ENCODE measurements around the gene LRIF1. TPM values are rescaled to one million over a fixed set of nuclear protein-coding genes. Genes with fewer than 3 reads are reported as not detected.

Gene LRIF1
- total RNA-seq, 1 donor from 2014 or later: 19.9 TPM

DNA sequence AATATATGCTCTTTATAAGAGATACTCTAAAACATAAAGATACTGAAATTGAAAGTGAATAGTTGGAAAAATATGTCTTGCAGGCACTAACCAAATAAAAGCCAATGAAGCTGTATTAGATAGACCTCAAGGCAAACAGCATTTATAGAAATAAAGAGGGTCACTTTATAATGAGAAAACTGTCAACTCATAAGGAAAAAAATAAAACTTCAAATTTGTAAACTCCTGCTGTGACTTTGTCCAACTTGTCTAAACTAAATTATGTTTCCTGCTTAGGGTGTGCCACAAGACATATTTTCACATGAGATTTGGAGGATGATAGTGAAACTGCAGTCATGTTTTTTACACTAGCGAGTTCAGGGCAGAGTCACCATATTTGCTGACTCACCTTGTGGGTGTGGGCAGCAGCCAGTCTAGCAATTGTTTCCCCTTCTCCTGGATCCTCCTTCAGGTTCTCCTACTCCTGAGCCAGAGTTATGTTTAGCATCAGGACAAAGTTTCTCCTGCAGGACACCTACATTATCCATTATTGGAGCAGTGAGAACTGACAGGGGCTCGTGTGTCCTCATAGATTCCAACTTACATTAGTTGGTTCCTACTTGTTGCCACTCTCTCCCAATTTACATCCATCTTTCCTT, 46.9 kb downstream of the LRIF1 start:
- no peak for DNase-seq (ENCODE audit: low spot score)

DNA sequence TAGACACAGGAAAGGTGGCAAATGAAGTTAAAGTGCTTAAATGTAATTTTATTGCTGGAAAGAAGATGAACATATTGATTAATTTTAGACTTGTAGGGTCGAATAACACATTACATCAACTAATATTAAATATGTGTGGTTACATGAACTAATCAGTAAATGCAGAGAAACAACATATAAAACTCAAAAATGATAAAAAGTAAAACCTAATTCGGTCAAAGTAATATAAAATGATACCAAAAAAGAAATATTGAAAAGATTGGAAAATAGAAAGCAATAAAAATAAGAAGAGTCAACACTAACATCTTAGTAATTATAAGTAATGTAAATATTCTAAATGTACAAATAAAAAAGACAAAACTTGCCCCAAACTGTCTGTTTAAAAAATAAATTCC, 47.5 kb downstream of the LRIF1 start:
- no peak for DNase-seq (ENCODE audit: low spot score)
- Mint-ChIP-seq H3K27me3 (ENCODE audit: unreplicated experiment) (no peaks in the 10 kb centered on the region), H3K9me3 (ENCODE audit: unreplicated experiment) (no peaks in the 10 kb centered on the region), H3K27ac (ENCODE audit: unreplicated experiment) (no peak overlapping the region), H3K4me1 (ENCODE audit: unreplicated experiment) (no peaks in the 10 kb centered on the region), H3K4me3 (ENCODE audit: unreplicated experiment) (no peak overlapping the region), H3K36me3 (ENCODE audit: low read depth, unreplicated experiment) (no peaks in the 10 kb centered on the region)
- TF ChIP-seq, protein P1, sequence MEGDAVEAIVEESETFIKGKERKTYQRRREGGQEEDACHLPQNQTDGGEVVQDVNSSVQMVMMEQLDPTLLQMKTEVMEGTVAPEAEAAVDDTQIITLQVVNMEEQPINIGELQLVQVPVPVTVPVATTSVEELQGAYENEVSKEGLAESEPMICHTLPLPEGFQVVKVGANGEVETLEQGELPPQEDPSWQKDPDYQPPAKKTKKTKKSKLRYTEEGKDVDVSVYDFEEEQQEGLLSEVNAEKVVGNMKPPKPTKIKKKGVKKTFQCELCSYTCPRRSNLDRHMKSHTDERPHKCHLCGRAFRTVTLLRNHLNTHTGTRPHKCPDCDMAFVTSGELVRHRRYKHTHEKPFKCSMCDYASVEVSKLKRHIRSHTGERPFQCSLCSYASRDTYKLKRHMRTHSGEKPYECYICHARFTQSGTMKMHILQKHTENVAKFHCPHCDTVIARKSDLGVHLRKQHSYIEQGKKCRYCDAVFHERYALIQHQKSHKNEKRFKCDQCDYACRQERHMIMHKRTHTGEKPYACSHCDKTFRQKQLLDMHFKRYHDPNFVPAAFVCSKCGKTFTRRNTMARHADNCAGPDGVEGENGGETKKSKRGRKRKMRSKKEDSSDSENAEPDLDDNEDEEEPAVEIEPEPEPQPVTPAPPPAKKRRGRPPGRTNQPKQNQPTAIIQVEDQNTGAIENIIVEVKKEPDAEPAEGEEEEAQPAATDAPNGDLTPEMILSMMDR (IDR thresholded peaks at IDR 0.05; ENCODE audit: unreplicated experiment): no peak

More for the DNA sequence above, 46.9 kb downstream of the LRIF1 start:
- H3K4me3 Mint-ChIP-seq (ENCODE audit: unreplicated experiment): no peak overlapping the region
- H3K4me1 Mint-ChIP-seq (ENCODE audit: unreplicated experiment): no peaks in the 10 kb centered on the region
- H3K9me3 Mint-ChIP-seq (ENCODE audit: unreplicated experiment): no peaks in the 10 kb centered on the region
- TF ChIP-seq, protein P1 (IDR thresholded peaks at IDR 0.05; ENCODE audit: unreplicated experiment): no peak
- H3K27me3 Mint-ChIP-seq (ENCODE audit: unreplicated experiment): no peaks in the 10 kb centered on the region
- no peaks in the 10 kb centered on the region for H3K36me3 Mint-ChIP-seq (ENCODE audit: low read depth, unreplicated experiment)
- H3K27ac Mint-ChIP-seq (ENCODE audit: unreplicated experiment): no peak overlapping the region

- no peak for DNase-seq (ENCODE audit: low spot score)
- TF ChIP-seq, protein P1 (IDR thresholded peaks at IDR 0.05; ENCODE audit: unreplicated experiment): no peak
- Mint-ChIP-seq H3K9me3 (ENCODE audit: unreplicated experiment) (no peaks in the 10 kb centered on the region), H3K4me1 (ENCODE audit: unreplicated experiment) (no peaks in the 10 kb centered on the region), H3K27me3 (ENCODE audit: unreplicated experiment) (no peaks in the 10 kb centered on the region), H3K36me3 (ENCODE audit: low read depth, unreplicated experiment) (no peaks in the 10 kb centered on the region), H3K27ac (ENCODE audit: unreplicated experiment) (no peak overlapping the region), H3K4me3 (ENCODE audit: unreplicated experiment) (no peak overlapping the region)
Measured at GRCh38 chr1:110915804-110916203, 47.9 kb downstream of the LRIF1 start.

- Mint-ChIP-seq H3K4me1 (ENCODE audit: unreplicated experiment) (no peaks in the 10 kb centered on the region), H3K9me3 (ENCODE audit: unreplicated experiment) (no peaks in the 10 kb centered on the region), H3K27ac (ENCODE audit: unreplicated experiment) (no peak overlapping the region), H3K36me3 (ENCODE audit: low read depth, unreplicated experiment) (no peaks in the 10 kb centered on the region), H3K27me3 (ENCODE audit: unreplicated experiment) (no peaks in the 10 kb centered on the region), H3K4me3 (ENCODE audit: unreplicated experiment) (no peak overlapping the region)
- TF ChIP-seq, protein P1 (IDR thresholded peaks at IDR 0.05; ENCODE audit: unreplicated experiment): no peak
- DNase-seq (ENCODE audit: low spot score): no peak
Measured at GRCh38 chr1:110914676-110915075, 49.0 kb downstream of the LRIF1 start.

- Mint-ChIP-seq H3K27me3 (ENCODE audit: unreplicated experiment) (no peaks in the 10 kb centered on the region), H3K36me3 (ENCODE audit: low read depth, unreplicated experiment) (no peaks in the 10 kb centered on the region), H3K4me1 (ENCODE audit: unreplicated experiment) (no peaks in the 10 kb centered on the region), H3K27ac (ENCODE audit: unreplicated experiment) (no peak overlapping the region), H3K9me3 (ENCODE audit: unreplicated experiment) (no peaks in the 10 kb centered on the region), H3K4me3 (ENCODE audit: unreplicated experiment) (no peak overlapping the region)
- TF ChIP-seq, protein P1 (IDR thresholded peaks at IDR 0.05; ENCODE audit: unreplicated experiment): no peak
- no peak for DNase-seq (ENCODE audit: low spot score)
Measured at GRCh38 chr1:110912784-110913183, 50.9 kb downstream of the LRIF1 start.

Measured in endothelial cell (in vitro differentiated cells).